HUES64 (cell line): ENCODE data around the gene CTAG1A.
"Not testable (repeated sequence)": the region's sequence is repeated elsewhere in the genome, so short reads cannot be mapped to it uniquely, and the experiment has no call there.

Source experiments
- H3K27ac ChIP-seq: 2 replicates; pipeline ENCODE4 v1.7.0; 2013; ENCODE audit warnings: low read depth, low read length, inconsistent platforms
- H3K27me3 ChIP-seq: 2 replicates; pipeline ENCODE4 v1.6.1; 2013; ENCODE audit warnings: mild to moderate bottlenecking, low read length; ENCODE audit not compliant: insufficient read depth
- H3K36me3 ChIP-seq: 2 replicates; pipeline ENCODE4 v1.6.1; 2013; ENCODE audit warnings: mild to moderate bottlenecking, low read length; ENCODE audit not compliant: insufficient read depth
- H3K4me1 ChIP-seq: 2 replicates; pipeline ENCODE4 v1.6.1; 2013; ENCODE audit warnings: mild to moderate bottlenecking, low read length, moderate library complexity; ENCODE audit not compliant: insufficient read depth
- H3K4me3 ChIP-seq: 2 replicates; pipeline ENCODE4 v1.5.1; 2013; ENCODE audit warnings: mild to moderate bottlenecking, low read length, moderate library complexity
- H3K9ac ChIP-seq: 2 replicates; pipeline ENCODE4 v1.6.1; 2013; ENCODE audit warnings: mild to moderate bottlenecking, low read depth, low read length
- H3K9me3 ChIP-seq: 2 replicates; pipeline ENCODE4 v1.6.1; 2013; ENCODE audit warnings: low read depth, low read length; ENCODE audit not compliant: insufficient read depth
- WGBS: fragments of 150-250, 120-280 bp; methylation state at CpG from one replicate; pipeline ENCODE4 v1.1.7; 2013; ENCODE audit warnings: missing lambda C conversion rate; 5-methylcytosine and 5-hydroxymethylcytosine counted together

Gene CTAG1A

DNA sequence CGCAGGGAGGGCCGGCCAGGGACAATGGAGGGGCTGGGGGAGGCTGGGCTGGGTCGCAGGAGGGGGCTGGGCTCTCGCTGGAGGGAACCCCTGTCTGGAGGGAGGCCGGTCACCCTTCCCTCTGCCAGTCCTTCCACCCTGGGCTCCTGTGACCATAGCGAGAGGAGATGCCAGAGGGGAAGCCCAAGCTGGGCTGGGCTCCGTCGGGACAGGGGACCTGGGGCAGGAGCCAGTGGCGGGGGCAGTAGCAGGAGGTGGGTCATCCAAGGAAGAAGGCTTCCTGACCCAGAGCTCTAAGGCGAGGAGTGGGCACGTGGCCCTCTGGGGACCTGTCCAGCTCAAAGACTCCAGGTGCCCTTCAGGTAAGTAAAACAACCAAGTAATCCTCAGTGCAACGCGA is 17.3 kb downstream of the CTAG1A start:
- Histone ChIP-seq H3K9ac (no peak overlapping the region), H3K27me3 (no peaks in the 10 kb centered on the region), H3K27ac (no peak overlapping the region), H3K9me3 (0 out of 2 replicates have a peak, but pooled peaks cover 5% of the 10 kb centered on the region), H3K4me1 (no peaks in the 10 kb centered on the region), H3K4me3 (no peak overlapping the region), H3K36me3 (no peaks in the 10 kb centered on the region)
- WGBS, result 80% methylated on average over 13 of the region's 13 CpGs

DNA sequence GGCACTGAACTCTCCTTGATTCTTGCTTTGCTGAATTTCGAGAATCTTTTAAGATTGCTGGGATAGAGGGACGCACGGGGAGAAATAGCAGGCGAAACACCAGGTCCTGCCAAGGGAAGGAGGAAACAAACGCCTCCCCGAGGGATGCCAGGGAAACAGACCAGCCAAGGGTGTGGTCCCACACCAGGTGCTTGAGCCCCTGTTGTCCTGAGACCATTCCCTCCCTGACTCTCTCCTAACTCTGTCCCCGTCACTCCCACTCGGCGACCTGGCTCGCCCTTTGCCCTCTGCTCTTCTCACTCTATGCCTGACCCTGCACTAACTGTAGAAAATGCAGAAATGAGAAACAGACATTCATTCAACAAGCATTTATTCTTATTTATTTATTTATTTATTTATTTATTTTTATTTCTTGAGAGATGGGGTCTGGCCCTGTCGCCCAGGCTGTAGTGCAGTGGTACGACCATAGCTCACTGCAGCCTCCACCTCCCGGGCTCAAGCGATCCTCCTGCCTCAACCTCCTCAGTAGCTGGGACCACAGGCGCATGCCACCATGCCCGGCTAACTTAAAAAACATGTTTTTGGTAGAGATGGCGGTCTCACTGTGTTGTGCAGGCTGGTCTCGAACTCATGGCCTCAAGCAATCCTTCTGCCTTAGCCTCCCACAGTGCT is 18.0 kb downstream of the CTAG1A start:
- 94% methylated on average over 18 of the region's 18 CpGs for WGBS

DNA sequence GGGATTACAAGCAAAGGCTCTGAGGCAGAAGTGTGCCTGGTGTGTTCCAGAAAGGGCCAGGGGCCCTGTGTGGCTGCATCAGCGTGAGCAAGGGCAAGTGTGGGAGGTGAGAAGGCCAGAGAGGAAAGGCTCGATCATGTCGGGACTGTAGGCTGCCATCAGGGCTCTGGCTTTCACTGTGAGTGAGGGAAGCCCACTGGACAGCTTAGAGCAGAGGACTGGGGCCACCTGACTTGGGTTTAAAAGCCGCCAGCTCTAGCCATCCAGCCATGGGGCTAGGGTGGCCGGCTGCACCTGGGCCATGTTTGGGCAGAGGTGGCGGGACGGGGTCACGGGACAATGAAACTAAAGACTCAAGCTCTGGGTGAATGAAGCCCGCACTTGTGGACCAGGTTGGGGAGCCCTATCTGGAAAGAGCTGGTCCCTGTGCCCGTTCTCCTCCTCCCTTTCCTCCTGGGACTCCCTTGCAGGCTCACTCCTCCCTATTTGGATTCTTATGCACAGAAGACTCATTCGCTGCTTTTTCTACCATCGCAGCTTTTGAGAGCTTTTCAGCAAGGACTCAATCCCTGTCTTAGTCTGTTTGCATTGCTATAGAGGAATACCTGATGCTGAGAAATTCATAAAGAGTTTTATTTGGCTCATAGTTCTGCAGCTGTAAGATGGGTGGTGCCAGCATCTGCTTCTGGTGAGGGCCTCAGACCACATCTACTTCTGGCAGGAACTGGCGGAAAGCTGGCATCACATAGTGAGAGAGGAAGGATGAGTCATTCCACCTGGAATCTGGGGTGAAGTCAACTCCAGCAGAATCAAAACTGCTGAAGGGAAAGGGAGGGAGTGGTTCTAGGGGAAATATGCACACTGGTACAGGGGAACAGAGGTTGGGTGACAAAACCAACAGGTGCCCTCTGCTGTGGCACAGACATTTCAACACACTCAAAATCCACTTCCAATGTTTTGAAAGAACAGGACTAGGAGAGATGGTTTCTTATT is 18.8 kb downstream of the CTAG1A start:
- no peaks in the 10 kb centered on the region for H3K36me3 ChIP-seq
- no peak overlapping the region for H3K9ac ChIP-seq
- no peak overlapping the region for H3K4me3 ChIP-seq
- no peaks in the 10 kb centered on the region for H3K27me3 ChIP-seq
- no peaks in the 10 kb centered on the region for H3K4me1 ChIP-seq
- 87% methylated on average over 13 of the region's 13 CpGs for WGBS
- no peaks in the 10 kb centered on the region for H3K9me3 ChIP-seq
- H3K27ac ChIP-seq, result no peak overlapping the region

More for the DNA sequence above, 18.0 kb downstream of the CTAG1A start:
- no peaks in the 10 kb centered on the region for H3K36me3 ChIP-seq
- no peak overlapping the region for H3K27ac ChIP-seq
- H3K4me3 ChIP-seq, result no peak overlapping the region
- no peaks in the 10 kb centered on the region for H3K4me1 ChIP-seq
- no peak overlapping the region for H3K9ac ChIP-seq
- no peaks in the 10 kb centered on the region for H3K27me3 ChIP-seq
- no peaks in the 10 kb centered on the region for H3K9me3 ChIP-seq

DNA sequence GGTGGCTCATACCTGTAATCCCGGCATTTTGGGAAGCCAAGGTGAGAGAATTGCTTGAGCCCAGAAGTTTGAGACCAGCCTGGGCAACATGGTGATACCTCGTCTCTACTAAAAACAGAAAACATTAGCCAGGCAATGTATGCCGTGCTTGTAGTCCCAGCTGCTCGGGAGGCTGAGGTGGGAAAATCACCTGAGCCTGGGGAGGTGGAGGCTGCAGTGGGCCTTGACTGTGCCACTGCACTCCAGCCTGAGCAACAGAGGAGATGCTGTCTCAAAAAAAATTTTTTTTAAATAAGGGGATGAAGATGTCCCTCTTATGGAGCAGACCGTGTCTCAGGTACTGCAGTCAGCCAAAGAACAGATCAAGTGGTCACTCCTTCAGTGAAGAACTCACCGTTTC is 20.6 kb downstream of the CTAG1A start:
- Histone ChIP-seq H3K4me3 (no peak overlapping the region), H3K27me3 (no peaks in the 10 kb centered on the region), H3K9ac (no peak overlapping the region), H3K36me3 (no peaks in the 10 kb centered on the region), H3K27ac (no peak overlapping the region), H3K4me1 (no peaks in the 10 kb centered on the region), H3K9me3 (no peaks in the 10 kb centered on the region)
- 89% methylated on average over 6 of the region's 6 CpGs for WGBS

DNA sequence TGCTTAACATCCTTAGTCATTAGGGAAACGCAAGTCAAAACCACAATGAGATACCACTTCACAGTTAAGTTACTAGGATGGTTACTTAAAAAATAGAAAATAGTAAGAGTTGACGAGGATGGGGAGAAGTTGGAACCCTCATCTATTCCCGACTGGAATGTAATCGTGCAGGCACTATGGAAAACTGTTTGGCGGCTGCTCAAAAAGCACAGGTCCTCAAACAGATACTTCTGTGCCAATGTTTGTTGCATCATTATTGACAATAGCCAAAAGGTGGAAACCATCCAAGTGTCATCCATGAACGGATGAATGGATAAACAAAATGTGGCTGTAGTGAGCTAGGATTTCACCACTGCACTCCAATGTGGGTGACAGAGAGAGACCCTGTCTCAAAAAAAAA is 22.4 kb downstream of the CTAG1A start:
- Histone ChIP-seq H3K27me3 (no peaks in the 10 kb centered on the region), H3K27ac (no peak overlapping the region), H3K4me3 (no peak overlapping the region), H3K9me3 (no peaks in the 10 kb centered on the region), H3K9ac (no peak overlapping the region), H3K4me1 (no peaks in the 10 kb centered on the region), H3K36me3 (no peaks in the 10 kb centered on the region)
- 95% methylated on average over 6 of the region's 6 CpGs for WGBS

DNA sequence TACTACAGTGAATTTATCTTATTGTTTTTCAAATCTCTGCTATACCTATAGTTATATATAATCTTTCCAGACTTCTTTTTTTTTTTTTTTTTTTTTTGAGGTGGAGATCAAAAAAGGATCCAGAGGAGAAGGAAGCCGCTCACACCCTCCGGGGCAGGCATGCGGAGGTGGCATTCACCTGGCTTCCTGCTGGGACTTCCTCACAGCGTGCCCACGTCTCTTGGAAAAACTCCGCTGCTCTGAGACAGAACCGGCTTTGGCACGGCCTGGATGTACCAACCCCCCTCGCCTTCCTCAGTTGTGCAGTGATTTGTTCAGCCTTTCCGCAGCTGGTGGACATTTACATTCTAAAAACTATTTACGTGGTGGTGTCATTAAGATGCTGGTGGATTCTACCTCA is 23.0 kb downstream of the CTAG1A start:
- 88% methylated on average over 8 of the region's 11 CpGs for WGBS
- not testable (repeated sequence) for H3K4me1 ChIP-seq, H3K36me3 ChIP-seq, H3K9me3 ChIP-seq, H3K4me3 ChIP-seq, H3K27me3 ChIP-seq, H3K9ac ChIP-seq, H3K27ac ChIP-seq

DNA sequence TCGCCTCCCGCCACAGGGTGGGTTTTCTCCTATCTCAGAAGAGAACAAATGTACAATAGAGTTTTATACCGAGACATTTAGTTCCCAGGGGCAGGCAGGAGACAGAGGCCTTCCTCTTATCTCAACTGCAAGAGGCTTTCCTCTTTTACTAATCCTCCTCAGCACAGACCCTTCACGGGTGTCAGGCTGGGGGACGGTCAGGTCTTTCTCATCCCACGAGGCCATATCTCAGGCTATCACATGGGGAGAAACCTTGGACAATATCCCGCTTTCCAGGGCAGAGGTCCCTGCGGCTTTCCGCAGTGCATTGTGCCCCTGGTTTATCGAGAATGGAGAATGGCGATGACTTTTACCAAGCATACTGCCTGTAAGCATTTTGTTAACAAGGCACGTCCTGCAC is 23.9 kb downstream of the CTAG1A start:
- H3K4me1 ChIP-seq, H3K27ac ChIP-seq: not testable (repeated sequence)
- WGBS, result 93% methylated on average over 12 of the region's 12 CpGs

DNA sequence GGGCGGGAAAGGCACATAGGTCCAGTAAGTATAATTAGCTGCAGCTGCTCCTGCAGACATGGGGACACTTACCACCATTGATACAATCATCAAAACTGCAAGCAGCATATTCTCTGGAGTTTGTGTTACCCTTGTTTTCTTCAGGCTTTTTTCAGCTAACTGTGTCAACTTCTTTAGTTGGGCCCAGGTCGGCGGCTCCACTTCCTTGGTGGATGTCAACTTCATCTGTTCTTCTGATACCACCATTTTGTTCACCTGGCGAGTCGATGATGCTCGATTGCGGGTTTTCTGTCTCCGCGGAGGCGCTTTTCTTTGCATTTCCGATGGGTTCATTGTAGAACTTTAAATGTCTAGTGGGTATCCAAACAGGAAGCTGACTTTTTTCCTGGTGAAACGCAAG is 26.2 kb downstream of the CTAG1A start:
- H3K27ac ChIP-seq, H3K4me1 ChIP-seq, H3K9me3 ChIP-seq, H3K36me3 ChIP-seq, H3K27me3 ChIP-seq, H3K4me3 ChIP-seq, H3K9ac ChIP-seq: not testable (repeated sequence)
- 93% methylated on average over 12 of the region's 12 CpGs for WGBS

More for the DNA sequence above, 23.9 kb downstream of the CTAG1A start:
- not testable (repeated sequence) for H3K9me3 ChIP-seq, H3K9ac ChIP-seq, H3K4me3 ChIP-seq, H3K27me3 ChIP-seq, H3K36me3 ChIP-seq

DNA sequence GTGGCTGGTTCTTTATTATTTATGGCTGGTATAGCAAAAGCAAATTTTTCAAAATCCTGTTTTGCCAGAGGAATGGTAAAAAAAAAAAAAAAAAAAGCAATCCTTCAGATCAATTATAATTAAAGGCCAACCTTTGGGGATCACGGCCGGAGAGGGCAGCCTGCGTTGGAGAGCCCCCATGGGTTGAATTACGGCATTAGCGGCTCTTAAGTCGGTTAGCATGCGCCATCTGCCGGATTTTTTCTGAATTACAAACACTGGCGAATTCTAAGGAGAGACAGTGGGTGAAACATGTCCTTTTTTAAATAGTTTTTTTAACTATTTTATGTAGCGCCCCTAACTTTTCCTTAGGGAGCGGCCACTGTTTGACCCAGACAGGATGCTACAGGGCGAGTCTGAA is 28.7 kb downstream of the CTAG1A start:
- H3K4me3 ChIP-seq, H3K4me1 ChIP-seq, H3K27me3 ChIP-seq, H3K9ac ChIP-seq, H3K27ac ChIP-seq, H3K9me3 ChIP-seq, H3K36me3 ChIP-seq: not testable (repeated sequence)
- no CpG with 5 or more reads among the region's 12 CpGs for WGBS

DNA sequence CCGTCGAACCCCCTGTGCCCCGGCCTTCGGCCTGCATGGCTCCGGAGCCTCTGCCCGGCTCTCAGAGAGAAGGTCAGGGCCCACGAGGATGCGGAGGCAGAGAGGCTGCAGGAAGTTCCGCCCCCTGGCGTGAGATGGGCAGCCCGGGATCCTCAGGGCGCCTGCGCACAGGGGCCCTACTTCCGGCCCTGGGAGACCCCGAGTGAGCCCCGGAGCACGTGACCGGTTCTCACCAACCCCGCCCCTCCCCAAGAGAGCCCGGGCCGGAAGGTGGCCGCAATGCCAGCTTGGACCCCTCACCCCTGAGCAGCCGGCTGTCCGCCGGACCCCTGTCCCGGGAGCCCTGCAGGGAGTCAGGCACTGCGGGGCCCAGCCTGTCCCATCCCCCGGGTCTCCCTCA is 34.2 kb downstream of the CTAG1A start, which contains the start of gene CTAG1B:
CTAG1B (minus strand) TSS at position 101 of the 400 bp plus-strand sequence; CDS start at position 37, 64 bp downstream.
- H3K9me3 ChIP-seq, H3K4me3 ChIP-seq, H3K27ac ChIP-seq, H3K9ac ChIP-seq, H3K27me3 ChIP-seq, H3K36me3 ChIP-seq, H3K4me1 ChIP-seq: not testable (repeated sequence)
- WGBS, result no CpG with 5 or more reads among the region's 28 CpGs

DNA sequence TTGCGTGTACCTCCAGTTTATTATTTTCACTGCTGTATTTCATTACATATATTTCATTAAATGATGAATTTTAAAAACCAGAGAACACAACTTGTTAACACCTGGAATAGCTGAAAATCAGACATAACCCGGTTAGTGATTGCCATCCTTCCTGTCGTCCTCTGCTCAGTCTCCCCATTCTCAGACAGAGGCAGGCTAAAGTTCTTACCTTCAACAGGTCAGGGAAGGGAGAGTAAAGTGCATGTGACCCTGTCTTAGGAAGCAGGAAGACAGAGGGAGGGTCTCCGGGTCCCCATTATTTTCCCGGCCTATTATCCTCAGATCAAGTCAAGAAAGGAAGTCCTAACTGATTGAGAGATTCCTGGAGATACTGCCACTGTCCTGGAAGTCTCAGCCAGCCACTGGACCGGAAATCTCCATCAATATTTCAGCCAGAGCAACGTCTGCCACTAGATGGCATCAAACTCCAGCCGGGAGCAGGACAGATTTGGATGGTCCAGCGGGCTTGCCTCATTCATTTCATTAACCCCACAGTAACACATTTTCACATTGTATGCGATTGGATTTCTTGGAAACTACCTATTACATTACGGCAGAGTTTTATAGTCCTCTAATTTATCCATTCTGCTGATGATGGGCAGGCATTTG is 36.0 kb downstream of the CTAG1A start:
- not testable (repeated sequence) for H3K36me3 ChIP-seq, H3K9ac ChIP-seq, H3K9me3 ChIP-seq, H3K4me1 ChIP-seq, H3K27ac ChIP-seq, H3K27me3 ChIP-seq, H3K4me3 ChIP-seq
- no CpG with 5 or more reads among the region's 11 CpGs for WGBS
